ENCODE results near the gene LIF. TPM values are rescaled to one million over a fixed set of nuclear protein-coding genes. Genes with fewer than 3 reads are reported as not detected.

Gene LIF
- polyA plus RNA-seq, 1 donor (not counting 4 experiments of a cell fraction or from before 2014, with no cell fraction given), result 3.1 TPM

DNA sequence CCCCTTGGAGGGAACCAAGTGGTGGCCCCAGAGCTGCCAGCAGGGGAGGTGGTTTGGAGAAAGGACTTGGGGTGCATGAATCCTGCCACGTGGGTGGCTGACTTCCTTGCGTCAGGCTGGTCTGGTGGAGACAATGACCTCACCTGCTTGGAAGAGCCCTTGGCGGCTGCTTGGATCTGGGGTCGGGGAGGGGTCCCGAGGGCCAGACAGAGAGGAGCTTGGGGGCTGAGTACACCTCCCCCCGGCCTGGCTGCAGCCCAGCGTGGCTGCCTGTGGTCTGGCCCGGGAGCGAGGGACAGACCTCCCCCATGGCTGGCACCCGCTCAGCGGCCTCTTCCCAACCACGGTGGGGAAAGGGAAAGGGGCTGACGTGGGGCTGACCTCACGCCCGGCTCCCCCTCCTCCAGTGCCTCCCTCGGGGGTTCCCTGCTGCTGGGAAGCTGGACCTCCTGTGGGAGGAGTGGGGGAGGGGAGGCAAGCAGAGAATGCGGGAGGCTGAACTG is 13.8 kb downstream of the LIF start:
- Histone ChIP-seq H3K4me1 (ENCODE audit: control insufficient read depth, extremely low read depth, insufficient read depth, low read length) (peaks cover 15% of the 10 kb centered on the region), H3K9me3 (ENCODE audit: control insufficient read depth, low read depth, low read length) (no peaks in the 10 kb centered on the region), H3K4me3 (ENCODE audit: control insufficient read depth in 2 of 3, extremely low read depth in 1 of 3, insufficient read depth in 2 of 3, low read depth in 1 of 3, low read length in 3 of 3) (no peak overlapping the region), H3K4me2 (ENCODE audit: control insufficient read depth, extremely low read depth, insufficient read depth, low read depth, low read length) (no peak overlapping the region), H3K9ac (ENCODE audit: control insufficient read depth, extremely low read depth, insufficient read depth, low read length) (no peak overlapping the region), H2AFZ (ENCODE audit: control insufficient read depth, low read length) (no peak overlapping the region), H3K79me2 (ENCODE audit: control insufficient read depth, insufficient read depth, low read length) (no peaks in the 10 kb centered on the region), H3K9me1 (ENCODE audit: control insufficient read depth, extremely low read depth, insufficient read depth, low read length) (no peaks in the 10 kb centered on the region), H4K20me1 (ENCODE audit: control insufficient read depth, extremely low read depth, insufficient read depth, low read length) (no peaks in the 10 kb centered on the region), H3K27me3 (ENCODE audit: control insufficient read depth, extremely low read depth, insufficient read depth, low read length) (no peaks in the 10 kb centered on the region), H3K36me3 (ENCODE audit: control insufficient read depth in 2 of 2, extremely low read depth in 1 of 2, insufficient read depth in 2 of 2, low read length in 2 of 2) (no peaks in the 10 kb centered on the region), H3K27ac (ENCODE audit: control insufficient read depth, insufficient read depth, low read length) (no peak overlapping the region)
- TF ChIP-seq EZH2 (IDR thresholded peaks at IDR 0.05; ENCODE audit: low read length), result no peak
- TF ChIP-seq, protein P1, sequence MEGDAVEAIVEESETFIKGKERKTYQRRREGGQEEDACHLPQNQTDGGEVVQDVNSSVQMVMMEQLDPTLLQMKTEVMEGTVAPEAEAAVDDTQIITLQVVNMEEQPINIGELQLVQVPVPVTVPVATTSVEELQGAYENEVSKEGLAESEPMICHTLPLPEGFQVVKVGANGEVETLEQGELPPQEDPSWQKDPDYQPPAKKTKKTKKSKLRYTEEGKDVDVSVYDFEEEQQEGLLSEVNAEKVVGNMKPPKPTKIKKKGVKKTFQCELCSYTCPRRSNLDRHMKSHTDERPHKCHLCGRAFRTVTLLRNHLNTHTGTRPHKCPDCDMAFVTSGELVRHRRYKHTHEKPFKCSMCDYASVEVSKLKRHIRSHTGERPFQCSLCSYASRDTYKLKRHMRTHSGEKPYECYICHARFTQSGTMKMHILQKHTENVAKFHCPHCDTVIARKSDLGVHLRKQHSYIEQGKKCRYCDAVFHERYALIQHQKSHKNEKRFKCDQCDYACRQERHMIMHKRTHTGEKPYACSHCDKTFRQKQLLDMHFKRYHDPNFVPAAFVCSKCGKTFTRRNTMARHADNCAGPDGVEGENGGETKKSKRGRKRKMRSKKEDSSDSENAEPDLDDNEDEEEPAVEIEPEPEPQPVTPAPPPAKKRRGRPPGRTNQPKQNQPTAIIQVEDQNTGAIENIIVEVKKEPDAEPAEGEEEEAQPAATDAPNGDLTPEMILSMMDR (optimal IDR thresholded peaks at IDR 0.05 in 1 of 3, IDR thresholded peaks at IDR 0.05 in 1 of 3, conservative IDR thresholded peaks at IDR 0.05 in 1 of 3; ENCODE audit: extremely low read depth in 1 of 3, insufficient read depth in 2 of 3, low read length in 3 of 3), result no peak
- FAIRE-seq (no peak), DNase-seq (ENCODE audit: low read depth, low spot score) (no peak)
- dilution Hi-C loops (cut with MboI; ENCODE audit: extremely low pct_ligation_motif_present, low sequenced_read_pairs), result no loop called here

DNA sequence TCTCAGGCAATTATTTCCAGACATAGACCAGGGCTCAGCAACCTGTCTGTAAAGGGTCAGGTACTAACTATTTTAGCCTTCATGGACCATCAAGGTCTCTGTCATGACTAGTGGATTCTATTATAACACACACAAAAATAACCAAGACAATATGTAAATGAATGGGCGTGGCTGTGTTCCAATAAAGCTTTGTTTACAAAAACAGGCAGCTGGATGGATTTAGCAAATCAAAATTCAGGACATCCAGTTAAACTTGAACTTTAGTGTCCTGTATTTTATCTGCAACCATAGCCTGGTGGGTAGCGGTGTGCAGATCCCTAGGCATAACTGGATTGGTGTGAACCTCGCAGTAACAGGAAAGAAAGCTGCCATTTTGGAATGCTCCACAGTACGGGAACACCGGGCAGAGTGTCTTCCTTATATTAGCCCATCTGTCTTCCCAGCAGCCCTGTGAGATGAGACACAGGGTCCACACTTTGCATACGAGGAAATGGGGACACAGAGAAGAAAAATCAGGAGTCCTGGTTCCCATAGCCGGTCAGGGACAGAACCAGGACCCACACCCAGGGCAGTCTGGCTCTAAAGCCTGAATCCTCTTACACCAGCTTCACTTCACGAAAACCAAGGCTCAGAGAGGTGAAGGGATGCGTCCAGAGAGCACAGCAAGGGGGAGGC is 15.6 kb downstream of the LIF start:
- Histone ChIP-seq H3K4me2 (ENCODE audit: control insufficient read depth, extremely low read depth, insufficient read depth, low read depth, low read length) (no peak overlapping the region), H3K9me1 (ENCODE audit: control insufficient read depth, extremely low read depth, insufficient read depth, low read length) (no peaks in the 10 kb centered on the region), H3K9me3 (ENCODE audit: control insufficient read depth, low read depth, low read length) (no peaks in the 10 kb centered on the region), H3K4me1 (ENCODE audit: control insufficient read depth, extremely low read depth, insufficient read depth, low read length) (peaks cover 32% of the 10 kb centered on the region), H3K4me3 (ENCODE audit: control insufficient read depth in 2 of 3, extremely low read depth in 1 of 3, insufficient read depth in 2 of 3, low read depth in 1 of 3, low read length in 3 of 3) (no peak overlapping the region), H3K9ac (ENCODE audit: control insufficient read depth, extremely low read depth, insufficient read depth, low read length) (no peak overlapping the region), H3K27ac (ENCODE audit: control insufficient read depth, insufficient read depth, low read length) (no peak overlapping the region), H3K79me2 (ENCODE audit: control insufficient read depth, insufficient read depth, low read length) (no peaks in the 10 kb centered on the region), H3K27me3 (ENCODE audit: control insufficient read depth, extremely low read depth, insufficient read depth, low read length) (no peaks in the 10 kb centered on the region), H2AFZ (ENCODE audit: control insufficient read depth, low read length) (no peak overlapping the region), H4K20me1 (ENCODE audit: control insufficient read depth, extremely low read depth, insufficient read depth, low read length) (no peaks in the 10 kb centered on the region), H3K36me3 (ENCODE audit: control insufficient read depth in 2 of 2, extremely low read depth in 1 of 2, insufficient read depth in 2 of 2, low read length in 2 of 2) (no peaks in the 10 kb centered on the region)
- dilution Hi-C loops (cut with MboI; ENCODE audit: extremely low pct_ligation_motif_present, low sequenced_read_pairs), result no loop called here
- FAIRE-seq (no peak), DNase-seq (ENCODE audit: low read depth, low spot score) (no peak)
- TF ChIP-seq, protein P1 (optimal IDR thresholded peaks at IDR 0.05 in 1 of 3, IDR thresholded peaks at IDR 0.05 in 1 of 3, conservative IDR thresholded peaks at IDR 0.05 in 1 of 3; ENCODE audit: extremely low read depth in 1 of 3, insufficient read depth in 2 of 3, low read length in 3 of 3), result no peak
- no peak for TF ChIP-seq EZH2 (IDR thresholded peaks at IDR 0.05; ENCODE audit: low read length)
